GM12878 (cell line): ENCODE results near the gene AGTPBP1. TPM values are rescaled to one million over a fixed set of nuclear protein-coding genes. Genes with fewer than 3 reads are reported as not detected.

Source experiments
- ATF7 ChIP-seq: fragments of 450-650 bp; IDR thresholded peaks from 2 replicates; pipeline ENCODE4 v1.6.1; 2016; ENCODE audit warnings: low read depth, mild to moderate bottlenecking
- CREB1 ChIP-seq: IDR thresholded peaks from 2 replicates; pipeline ENCODE4 v1.6.1; 2012; ENCODE audit warnings: low read depth, mild to moderate bottlenecking, inconsistent platforms
- E2F8 ChIP-seq: fragments of 450-650 bp; IDR thresholded peaks from 2 replicates; pipeline ENCODE4 v1.6.1; 2018; ENCODE audit warnings: mild to moderate bottlenecking, low read depth, moderate library complexity; ENCODE audit not compliant: partially characterized antibody
- ETV6 ChIP-seq, 2 experiments: fragments of 450-650 bp in 1 of 2; IDR thresholded peaks in 1 of 2; conservative IDR thresholded peaks in 1 of 2; 2 replicates each; pipeline ENCODE4 v1.6.1; 2014; ENCODE audit warnings: antibody characterized with exemption in 1 of 2, borderline replicate concordance in 1 of 2, low read depth in 1 of 2, mild to moderate bottlenecking in 1 of 2, moderate library complexity in 1 of 2
- EZH2 ChIP-seq: IDR thresholded peaks from 2 replicates; pipeline ENCODE4 v1.6.1; 2012; ENCODE audit warnings: low read depth, mild to moderate bottlenecking, control low read depth, inconsistent platforms, low read length, borderline replicate concordance; ENCODE audit not compliant: control insufficient read depth
- FOS ChIP-seq: IDR thresholded peaks from 3 replicates; pipeline ENCODE4 v1.6.1; 2011; ENCODE audit warnings: borderline replicate concordance; ENCODE audit not compliant: insufficient read length; ENCODE audit errors: extremely low read depth
- HDAC6 ChIP-seq: fragments of 200-600 bp; sonication (generic); IDR thresholded peaks from one replicate; pipeline ENCODE4 v1.8.0; 2017; ENCODE audit warnings: antibody characterized with exemption; ENCODE audit not compliant: unreplicated experiment
- IKZF1 ChIP-seq: fragments of 450-650 bp; conservative IDR thresholded peaks from 2 replicates; pipeline ENCODE4 v1.6.1; 2017; ENCODE audit warnings: antibody characterized with exemption, mild to moderate bottlenecking
- IKZF2 ChIP-seq, 2 experiments: fragments of 450-650 bp; IDR thresholded peaks; 2 replicates each; pipeline ENCODE4 v1.6.1; 2017; ENCODE audit warnings: mild to moderate bottlenecking in 2 of 2, moderate library complexity in 2 of 2
- JUND ChIP-seq: IDR thresholded peaks from 2 replicates; pipeline ENCODE4 v1.6.1; 2012; ENCODE audit warnings: low read depth, mild to moderate bottlenecking, low read length, improper control_type of control experiment, moderate library complexity
- MYC ChIP-seq: IDR thresholded peaks from 2 replicates; pipeline ENCODE4 v1.6.1; 2011; ENCODE audit warnings: mild to moderate bottlenecking, low read length, moderate library complexity, inconsistent platforms; ENCODE audit not compliant: insufficient read depth, insufficient replicate concordance, insufficient read length, severe bottlenecking
- NKRF ChIP-seq: fragments of 450-650 bp; conservative IDR thresholded peaks from 2 replicates; pipeline ENCODE4 v1.6.1; 2017; ENCODE audit warnings: mild to moderate bottlenecking, moderate library complexity
- NRF1 ChIP-seq: conservative IDR thresholded peaks from 2 replicates; pipeline ENCODE4 v1.6.1; 2011; ENCODE audit warnings: mild to moderate bottlenecking, low read depth, low read length, improper control_type of control experiment
- RELA ChIP-seq: fragments of 450-650 bp; IDR thresholded peaks from 2 replicates; pipeline ENCODE4 v1.8.0; 2014; ENCODE audit warnings: borderline replicate concordance; ENCODE audit not compliant: partially characterized antibody
- SMAD1 ChIP-seq: fragments of 450-650 bp; IDR thresholded peaks from 2 replicates; pipeline ENCODE4 v1.6.1; 2018; ENCODE audit warnings: mild to moderate bottlenecking, low read depth; ENCODE audit not compliant: partially characterized antibody
- STAT3 ChIP-seq: IDR thresholded peaks from 2 replicates; pipeline ENCODE4 v1.6.1; 2011; ENCODE audit warnings: low read depth, low read length, improper control_type of control experiment
- SUPT20H ChIP-seq: IDR thresholded peaks from 2 replicates; pipeline ENCODE4 v1.6.1; 2011; ENCODE audit warnings: low read depth, mild to moderate bottlenecking, low read length, moderate library complexity, borderline replicate concordance; ENCODE audit not compliant: control insufficient read depth
- SUZ12 ChIP-seq: fragments of 200-600 bp; sonication (generic); IDR thresholded peaks from one replicate; pipeline ENCODE4 v1.6.1; 2018; ENCODE audit warnings: antibody characterized with exemption, mild to moderate bottlenecking; ENCODE audit not compliant: unreplicated experiment
- TCF7 ChIP-seq: IDR thresholded peaks from 2 replicates; pipeline ENCODE4 v1.6.1; 2014; ENCODE audit warnings: antibody characterized with exemption, borderline replicate concordance
- ZNF207 ChIP-seq: fragments of 450-650 bp; IDR thresholded peaks from 2 replicates; pipeline ENCODE4 v1.6.1; 2014; ENCODE audit warnings: antibody characterized with exemption, mild to moderate bottlenecking, borderline replicate concordance
- ZSCAN29 ChIP-seq: fragments of 450-650 bp; IDR thresholded peaks from 2 replicates; pipeline ENCODE4 v1.6.1; 2017; ENCODE audit warnings: mild to moderate bottlenecking, moderate library complexity
- polyA plus RNA-seq, 11 experiments: library from polyadenylated mRNA; depleted of rRNA in 4 of 11; unstranded in 6 of 11; stranded (reverse) in 5 of 11; fragments of >200 nt; fragmentation: Nextera tagmentation in 4 of 11; fragmentation: Illumina TruSeq in 1 of 11; extraction: Ambion mirVana in 4 of 11; extraction: Trizol in 1 of 11; gene quantifications; 1 replicate in 1 of 11; 2 replicates in 10 of 11; pipeline versions ENCODE4 v1.2.1 to v1.2.3, GENCODE V29; 2011 to 2016; ENCODE audit warnings: inconsistent platforms in 2 of 11, missing spikeins in 2 of 11, low read depth in 1 of 11
- total RNA-seq, 4 experiments: library from RNA; depleted of rRNA in 3 of 4; stranded (reverse); fragments of >200 nt in 3 of 4; fragmentation: Illumina TruSeq in 1 of 4; extraction: Trizol in 1 of 4; gene quantifications; 2 replicates each; pipeline versions ENCODE4 v1.2.1 to v1.2.3, GENCODE V29; 2013 to 2021
- TF ChIP-seq, protein P1 (sequence below): fragments of 450-650 bp; IDR thresholded peaks from 2 replicates; pipeline ENCODE4 v1.6.1; 2017; ENCODE audit warnings: borderline replicate concordance

AGTPBP1 gene
- total and polyA plus RNA-seq, 10 of the 15 experiments (the other 5 are each of a cell fraction or from before 2014, with no cell fraction given), result 6.1 to 35.2 (median 20.0) TPM

- TF ChIP-seq NKRF (peak; percentile 7; the same call in 1 of the 2 replicates), TCF7 (no peak), HDAC6 (no peak), SMAD1 (no peak), E2F8 (no peak), SUPT20H (no peak), ATF7 (no peak), CREB1 (peak; percentile 64), IKZF2 (IDR thresholded peaks at IDR 0.05) (no peak), MYC (no peak), EZH2 (no peak), FOS (no peak), IKZF1 (peak; percentile 74), NRF1 (peak; percentile 39), STAT3 (no peak), ZSCAN29 (0 out of 2 replicates have a peak, but pooled peaks have one; percentile 26), RELA (no peak), JUND (no peak), SUZ12 (no peak), ZNF207 (no peak; the same call in 1 of the 2 replicates), ETV6 (conservative IDR thresholded peaks at IDR 0.05 in 1 of 2, IDR thresholded peaks at IDR 0.05 in 1 of 2; ENCODE audit: borderline replicate concordance in 1 of 2, low read depth in 1 of 2) (no peak)
- TF ChIP-seq, protein P1, sequence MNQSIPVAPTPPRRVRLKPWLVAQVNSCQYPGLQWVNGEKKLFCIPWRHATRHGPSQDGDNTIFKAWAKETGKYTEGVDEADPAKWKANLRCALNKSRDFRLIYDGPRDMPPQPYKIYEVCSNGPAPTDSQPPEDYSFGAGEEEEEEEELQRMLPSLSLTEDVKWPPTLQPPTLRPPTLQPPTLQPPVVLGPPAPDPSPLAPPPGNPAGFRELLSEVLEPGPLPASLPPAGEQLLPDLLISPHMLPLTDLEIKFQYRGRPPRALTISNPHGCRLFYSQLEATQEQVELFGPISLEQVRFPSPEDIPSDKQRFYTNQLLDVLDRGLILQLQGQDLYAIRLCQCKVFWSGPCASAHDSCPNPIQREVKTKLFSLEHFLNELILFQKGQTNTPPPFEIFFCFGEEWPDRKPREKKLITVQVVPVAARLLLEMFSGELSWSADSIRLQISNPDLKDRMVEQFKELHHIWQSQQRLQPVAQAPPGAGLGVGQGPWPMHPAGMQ, result no peak
These were observed at the start of gene AGTPBP1 (continued) for GRCh38 chr9:85741875-85742596.
